A673 (cell line): Measurements from ENCODE around the gene MYH16.

Experiments
- EZH2 ChIP-seq: fragments of 200-600 bp; sonication (generic); IDR thresholded peaks from 2 replicates; pipeline ENCODE4 v1.6.1; 2017; ENCODE audit warnings: borderline replicate concordance, low read depth, mild to moderate bottlenecking, mixed read lengths, antibody characterized with exemption, low read length; ENCODE audit not compliant: poor library complexity, severe bottlenecking
- TF ChIP-seq, protein P1 (sequence below): fragments of 300-800, 200-600 bp; sonication (generic); conservative IDR thresholded peaks from 2 replicates; pipeline ENCODE4 v1.5.1; 2017; ENCODE audit warnings: low read depth, mild to moderate bottlenecking, antibody characterized with exemption, low read length, moderate library complexity, mixed read lengths

DNA sequence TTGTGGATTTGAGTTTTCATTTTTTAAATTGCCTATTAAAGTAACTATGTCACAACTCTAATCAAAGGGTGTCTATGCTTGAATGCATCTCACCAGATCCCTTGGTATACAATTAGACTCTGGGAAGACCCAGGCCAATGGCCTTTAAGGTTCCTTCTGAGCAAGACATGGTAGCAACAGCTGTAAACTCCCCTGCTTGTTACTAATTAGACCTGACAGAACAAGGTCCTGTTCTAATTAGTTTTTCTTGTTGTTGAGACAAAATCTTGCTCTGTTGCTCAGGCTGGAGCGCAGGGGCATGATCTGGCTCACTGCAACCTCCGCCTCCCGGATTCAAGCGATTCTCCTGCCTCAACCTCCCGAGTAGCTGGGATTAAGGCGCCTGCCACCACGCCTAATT lies 2.9 kb downstream of the MYH16 start:
- TF ChIP-seq, protein P1, sequence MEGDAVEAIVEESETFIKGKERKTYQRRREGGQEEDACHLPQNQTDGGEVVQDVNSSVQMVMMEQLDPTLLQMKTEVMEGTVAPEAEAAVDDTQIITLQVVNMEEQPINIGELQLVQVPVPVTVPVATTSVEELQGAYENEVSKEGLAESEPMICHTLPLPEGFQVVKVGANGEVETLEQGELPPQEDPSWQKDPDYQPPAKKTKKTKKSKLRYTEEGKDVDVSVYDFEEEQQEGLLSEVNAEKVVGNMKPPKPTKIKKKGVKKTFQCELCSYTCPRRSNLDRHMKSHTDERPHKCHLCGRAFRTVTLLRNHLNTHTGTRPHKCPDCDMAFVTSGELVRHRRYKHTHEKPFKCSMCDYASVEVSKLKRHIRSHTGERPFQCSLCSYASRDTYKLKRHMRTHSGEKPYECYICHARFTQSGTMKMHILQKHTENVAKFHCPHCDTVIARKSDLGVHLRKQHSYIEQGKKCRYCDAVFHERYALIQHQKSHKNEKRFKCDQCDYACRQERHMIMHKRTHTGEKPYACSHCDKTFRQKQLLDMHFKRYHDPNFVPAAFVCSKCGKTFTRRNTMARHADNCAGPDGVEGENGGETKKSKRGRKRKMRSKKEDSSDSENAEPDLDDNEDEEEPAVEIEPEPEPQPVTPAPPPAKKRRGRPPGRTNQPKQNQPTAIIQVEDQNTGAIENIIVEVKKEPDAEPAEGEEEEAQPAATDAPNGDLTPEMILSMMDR = no peak
- TF ChIP-seq EZH2 = no peak
